Esophagus squamous epithelium (tissue), 4 donors: ENCODE data around the gene FURIN.

Source experiments
- POLR2A ChIP-seq, 4 donors: fragments of 450-650 bp; IDR thresholded peaks; one replicate each; pipeline ENCODE4 v1.6.1; 2017; ENCODE audit warnings: antibody characterized with exemption in 4 of 4, mild to moderate bottlenecking in 4 of 4, moderate library complexity in 3 of 4
- TF ChIP-seq, protein P1 (sequence below), 6 experiments: fragments of 450-650 bp in 4 of 6; fragments of 200-600 bp in 2 of 6; sonication (generic) in 2 of 6; IDR thresholded peaks; one replicate each; pipeline ENCODE4 v1.5.1; 2016 to 2019; ENCODE audit warnings: antibody characterized with exemption in 6 of 6, mild to moderate bottlenecking in 4 of 6, moderate library complexity in 4 of 6

DNA sequence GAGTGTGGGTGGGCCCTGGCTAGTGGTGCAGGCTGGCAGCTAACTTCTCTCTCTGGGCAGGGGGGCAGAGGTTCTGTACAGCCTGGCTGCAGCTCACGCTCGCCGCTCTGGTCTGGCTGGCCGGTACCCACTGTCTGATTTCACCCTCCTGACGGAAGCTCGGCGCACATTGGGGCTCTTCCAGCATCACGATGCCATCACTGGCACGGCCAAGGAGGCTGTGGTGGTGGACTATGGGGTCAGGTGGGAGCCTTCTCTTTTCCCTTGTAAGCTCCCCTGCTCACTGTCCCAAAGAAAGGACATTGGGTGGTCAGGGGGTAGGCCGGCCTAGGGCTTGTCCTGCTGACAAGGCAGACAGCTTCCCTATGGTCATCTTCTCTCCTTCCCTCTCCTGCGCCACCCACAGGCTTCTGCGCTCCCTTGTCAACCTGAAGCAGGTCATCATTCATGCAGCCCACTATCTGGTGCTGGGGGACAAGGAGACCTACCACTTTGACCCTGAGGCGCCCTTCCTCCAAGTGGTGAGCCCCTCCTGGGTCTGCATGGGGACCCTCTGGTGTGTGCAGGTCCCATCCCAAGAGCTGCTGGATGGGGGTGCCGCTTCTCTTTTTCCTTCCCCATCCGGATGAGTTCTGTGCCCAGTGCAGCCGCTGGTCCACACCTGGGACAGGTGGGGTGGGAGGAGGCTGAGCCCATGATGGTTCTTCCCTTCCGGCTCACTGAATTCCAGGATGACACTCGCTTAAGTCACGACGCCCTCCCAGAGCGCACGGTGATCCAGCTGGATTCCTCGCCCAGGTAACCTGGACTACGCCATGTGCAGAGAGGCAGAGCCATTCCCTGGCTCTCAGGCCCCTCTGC is 42.3 kb downstream of the FURIN start:
- TF ChIP-seq, protein P1, sequence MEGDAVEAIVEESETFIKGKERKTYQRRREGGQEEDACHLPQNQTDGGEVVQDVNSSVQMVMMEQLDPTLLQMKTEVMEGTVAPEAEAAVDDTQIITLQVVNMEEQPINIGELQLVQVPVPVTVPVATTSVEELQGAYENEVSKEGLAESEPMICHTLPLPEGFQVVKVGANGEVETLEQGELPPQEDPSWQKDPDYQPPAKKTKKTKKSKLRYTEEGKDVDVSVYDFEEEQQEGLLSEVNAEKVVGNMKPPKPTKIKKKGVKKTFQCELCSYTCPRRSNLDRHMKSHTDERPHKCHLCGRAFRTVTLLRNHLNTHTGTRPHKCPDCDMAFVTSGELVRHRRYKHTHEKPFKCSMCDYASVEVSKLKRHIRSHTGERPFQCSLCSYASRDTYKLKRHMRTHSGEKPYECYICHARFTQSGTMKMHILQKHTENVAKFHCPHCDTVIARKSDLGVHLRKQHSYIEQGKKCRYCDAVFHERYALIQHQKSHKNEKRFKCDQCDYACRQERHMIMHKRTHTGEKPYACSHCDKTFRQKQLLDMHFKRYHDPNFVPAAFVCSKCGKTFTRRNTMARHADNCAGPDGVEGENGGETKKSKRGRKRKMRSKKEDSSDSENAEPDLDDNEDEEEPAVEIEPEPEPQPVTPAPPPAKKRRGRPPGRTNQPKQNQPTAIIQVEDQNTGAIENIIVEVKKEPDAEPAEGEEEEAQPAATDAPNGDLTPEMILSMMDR (IDR thresholded peaks at IDR 0.05) = no peak
- no peak for TF ChIP-seq POLR2A (IDR thresholded peaks at IDR 0.05)
